MM.1S (cell line): ENCODE measurements around the gene NPTX1.

Experiments used
- DNase-seq: peaks from one replicate; pipeline ENCODE4 v3.0.0-alpha.2; 2015
- H2AFZ ChIP-seq: fragments of 300-600 bp; sonication (generic); 2 replicates; pipeline ENCODE4 v1.6.0; 2016; ENCODE audit warnings: antibody characterized with exemption, low read length
- H3F3A ChIP-seq: fragments of 300-600 bp; sonication (generic); 2 replicates; pipeline ENCODE4 v1.6.1; 2016; ENCODE audit warnings: mild to moderate bottlenecking, antibody characterized with exemption, low read length, moderate library complexity, mixed read lengths; ENCODE audit not compliant: insufficient read depth
- H3K27ac ChIP-seq: fragments of 300-600 bp; sonication (generic); 2 replicates; pipeline ENCODE4 v1.5.1; 2016; ENCODE audit warnings: mild to moderate bottlenecking, low read length
- H3K27me3 ChIP-seq: fragments of 300-600 bp; sonication (generic); replicated peaks from 2 replicates; pipeline ENCODE4 v1.6.0; 2016; ENCODE audit warnings: low read length; ENCODE audit not compliant: insufficient read depth
- H3K36me3 ChIP-seq: fragments of 300-600 bp; sonication (generic); replicated peaks from 2 replicates; pipeline ENCODE4 v1.6.1; 2016; ENCODE audit warnings: mild to moderate bottlenecking, low read length, mixed read lengths; ENCODE audit not compliant: insufficient read depth
- H3K4me1 ChIP-seq: fragments of 300-600 bp; sonication (generic); 2 replicates; pipeline ENCODE4 v1.6.1; 2016; ENCODE audit warnings: low read length, mixed read lengths
- H3K4me2 ChIP-seq: fragments of 300-600 bp; sonication (generic); 2 replicates; pipeline ENCODE4 v1.6.0; 2016; ENCODE audit warnings: low read depth, low read length
- H3K4me3 ChIP-seq: fragments of 300-600 bp; sonication (generic); 2 replicates; pipeline ENCODE4 v1.5.1; 2016; ENCODE audit warnings: low read length, mixed read lengths
- H3K79me2 ChIP-seq: fragments of 300-600 bp; sonication (generic); 2 replicates; pipeline ENCODE4 v1.6.1; 2016; ENCODE audit warnings: mixed run types, low read length, mixed read lengths
- H3K9ac ChIP-seq: fragments of 300-600 bp; sonication (generic); 2 replicates; pipeline ENCODE4 v1.6.1; 2016; ENCODE audit warnings: low read length, mixed read lengths
- H3K9me2 ChIP-seq: fragments of 300-600 bp; sonication (generic); replicated peaks from 2 replicates; pipeline ENCODE4 v1.6.1; 2016; ENCODE audit warnings: mild to moderate bottlenecking, low read length, mixed read lengths; ENCODE audit not compliant: insufficient read depth
- H3K9me3 ChIP-seq: fragments of 300-600 bp; sonication (generic); replicated peaks from 2 replicates; pipeline ENCODE4 v1.6.1; 2016; ENCODE audit warnings: mild to moderate bottlenecking, low read length, mixed read lengths; ENCODE audit not compliant: insufficient read depth
- H4K20me1 ChIP-seq: fragments of 300-600 bp; sonication (generic); 2 replicates; pipeline ENCODE4 v1.6.1; 2016; ENCODE audit warnings: mild to moderate bottlenecking, low read length, moderate library complexity, mixed read lengths; ENCODE audit not compliant: insufficient read depth
- EZH2 ChIP-seq: fragments of 300-600 bp; sonication (generic); optimal IDR thresholded peaks from 2 replicates; pipeline ENCODE3; 2017; ENCODE audit warnings: low read depth, mild to moderate bottlenecking, antibody characterized with exemption, low read length, mixed read lengths
- EZH2phosphoT487 ChIP-seq: fragments of 300-600 bp; sonication (generic); IDR thresholded peaks from 2 replicates; pipeline ENCODE4 v1.6.1; 2018; ENCODE audit warnings: antibody characterized with exemption, low read length
- TF ChIP-seq, protein P1 (sequence below): fragments of 300-600 bp; sonication (generic); IDR thresholded peaks from 2 replicates; pipeline ENCODE4 v1.5.1; 2016; ENCODE audit warnings: antibody characterized with exemption, low read length, mixed read lengths

The NPTX1 gene

DNA sequence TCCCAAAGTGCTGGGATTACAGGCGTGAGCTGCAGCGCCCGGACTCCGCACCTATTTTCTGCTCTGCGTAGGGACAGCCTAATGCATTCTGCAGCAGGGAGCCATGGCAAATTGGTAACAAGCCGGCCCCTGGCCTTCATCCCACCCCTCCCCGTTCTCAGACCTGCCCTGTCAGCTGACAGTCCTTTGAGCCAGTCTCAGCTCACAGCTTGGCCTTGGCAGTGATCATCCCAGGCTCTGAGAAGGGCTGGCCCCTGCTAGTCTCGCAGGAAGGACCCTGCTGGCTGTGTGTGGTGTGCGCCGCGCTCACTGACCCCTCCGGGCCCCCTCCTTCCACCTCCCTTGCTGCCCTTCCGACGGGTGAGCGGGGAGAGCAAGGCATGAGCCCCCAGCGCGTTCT is 10.3 kb upstream of the NPTX1 start:
- H4K20me1 ChIP-seq: no peaks in the 10 kb centered on the region
- H3K9me3 ChIP-seq: no peaks in the 10 kb centered on the region
- H3K27ac ChIP-seq: no peak overlapping the region
- H3K36me3 ChIP-seq: no peaks in the 10 kb centered on the region
- no peak overlapping the region for H3K4me3 ChIP-seq
- H3K4me1 ChIP-seq: no peaks in the 10 kb centered on the region
- H3K4me2 ChIP-seq: no peak overlapping the region
- no peak overlapping the region for H2AFZ ChIP-seq
- no peaks in the 10 kb centered on the region for H3K79me2 ChIP-seq
- H3K27me3 ChIP-seq: peaks cover 71% of the 10 kb centered on the region
- H3K9ac ChIP-seq: no peak overlapping the region
- TF ChIP-seq EZH2phosphoT487: no peak
- TF ChIP-seq, protein P1, sequence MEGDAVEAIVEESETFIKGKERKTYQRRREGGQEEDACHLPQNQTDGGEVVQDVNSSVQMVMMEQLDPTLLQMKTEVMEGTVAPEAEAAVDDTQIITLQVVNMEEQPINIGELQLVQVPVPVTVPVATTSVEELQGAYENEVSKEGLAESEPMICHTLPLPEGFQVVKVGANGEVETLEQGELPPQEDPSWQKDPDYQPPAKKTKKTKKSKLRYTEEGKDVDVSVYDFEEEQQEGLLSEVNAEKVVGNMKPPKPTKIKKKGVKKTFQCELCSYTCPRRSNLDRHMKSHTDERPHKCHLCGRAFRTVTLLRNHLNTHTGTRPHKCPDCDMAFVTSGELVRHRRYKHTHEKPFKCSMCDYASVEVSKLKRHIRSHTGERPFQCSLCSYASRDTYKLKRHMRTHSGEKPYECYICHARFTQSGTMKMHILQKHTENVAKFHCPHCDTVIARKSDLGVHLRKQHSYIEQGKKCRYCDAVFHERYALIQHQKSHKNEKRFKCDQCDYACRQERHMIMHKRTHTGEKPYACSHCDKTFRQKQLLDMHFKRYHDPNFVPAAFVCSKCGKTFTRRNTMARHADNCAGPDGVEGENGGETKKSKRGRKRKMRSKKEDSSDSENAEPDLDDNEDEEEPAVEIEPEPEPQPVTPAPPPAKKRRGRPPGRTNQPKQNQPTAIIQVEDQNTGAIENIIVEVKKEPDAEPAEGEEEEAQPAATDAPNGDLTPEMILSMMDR: no peak
- no peak for DNase-seq
- no peaks in the 10 kb centered on the region for H3F3A ChIP-seq
- H3K9me2 ChIP-seq: no peaks in the 10 kb centered on the region

DNA sequence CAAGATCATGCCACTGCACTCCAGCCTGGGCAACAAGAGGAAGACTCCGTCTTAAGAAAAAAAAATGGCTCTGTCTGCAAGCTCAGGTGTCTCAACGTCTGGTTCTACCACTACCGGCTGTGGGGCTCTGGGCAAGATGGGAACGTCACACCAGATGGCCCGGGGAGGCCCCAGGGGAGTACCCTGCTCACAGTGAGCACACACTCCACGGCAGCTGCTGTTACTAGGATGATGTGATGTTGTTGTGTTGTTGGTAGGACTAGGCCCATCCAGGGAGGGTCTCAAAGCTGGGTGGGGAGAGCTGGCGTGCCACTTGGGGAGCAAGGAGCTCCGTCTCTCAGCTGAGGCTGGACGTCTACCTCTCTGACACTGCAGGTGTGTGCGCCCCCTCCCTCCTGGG is 9.4 kb upstream of the NPTX1 start:
- DNase-seq: no peak
- Histone ChIP-seq H3K4me1 (no peaks in the 10 kb centered on the region), H2AFZ (no peak overlapping the region)

GRCh38 chr17:80482555-80483308 is 6.3 kb upstream of the NPTX1 start:
- DNase-seq: no peak
- Histone ChIP-seq H3K9me3 (no peaks in the 10 kb centered on the region), H3K9me2 (no peaks in the 10 kb centered on the region), H3K79me2 (no peaks in the 10 kb centered on the region), H3K4me1 (no peaks in the 10 kb centered on the region), H3K9ac (no peak overlapping the region), H3K27ac (no peak overlapping the region), H2AFZ (no peak overlapping the region), H3K4me2 (no peak overlapping the region), H4K20me1 (no peaks in the 10 kb centered on the region), H3K36me3 (no peaks in the 10 kb centered on the region), H3F3A (no peaks in the 10 kb centered on the region), H3K27me3 (peaks cover 95% of the 10 kb centered on the region), H3K4me3 (no peak overlapping the region)
- no peak for TF ChIP-seq EZH2
- no peak for TF ChIP-seq EZH2phosphoT487
- TF ChIP-seq, protein P1: no peak

More for the DNA sequence above, 9.4 kb upstream of the NPTX1 start:
- Histone ChIP-seq H3K4me2 (no peak overlapping the region), H3K4me3 (no peak overlapping the region), H3K9me3 (no peaks in the 10 kb centered on the region), H3F3A (no peaks in the 10 kb centered on the region), H3K27ac (no peak overlapping the region), H3K79me2 (no peaks in the 10 kb centered on the region), H3K36me3 (no peaks in the 10 kb centered on the region), H3K9ac (no peak overlapping the region), H4K20me1 (no peaks in the 10 kb centered on the region), H3K9me2 (no peaks in the 10 kb centered on the region), H3K27me3 (peaks cover 75% of the 10 kb centered on the region)
- TF ChIP-seq, protein P1: no peak
- TF ChIP-seq EZH2 (no peak), EZH2phosphoT487 (no peak)
